Prostate gland (tissue), 2 donors: ENCODE data around the gene TMEM229A. TPM values are rescaled to one million over a fixed set of nuclear protein-coding genes. Genes with fewer than 3 reads are reported as not detected.

Source experiments
- DNase-seq: peaks from one replicate; pipeline ENCODE4 v3.0.0-alpha.2; 2019; ENCODE audit warnings: low spot score
- H3K27ac ChIP-seq, 2 donors: fragments of 200-600 bp; sonication (generic); 2 replicates each; pipeline ENCODE4 v1.5.1; 2017 to 2019
- H3K27me3 ChIP-seq: fragments of 200-600 bp; sonication (generic); replicated peaks from 2 replicates; pipeline ENCODE4 v1.5.1; 2019; ENCODE audit not compliant: insufficient read depth
- H3K36me3 ChIP-seq, 2 donors: fragments of 200-600 bp; sonication (generic); 1 replicate in 1 of 2; 2 replicates in 1 of 2; pipeline versions ENCODE4 v1.5.1 to v1.8.1; 2017 to 2019
- H3K4me1 ChIP-seq: fragments of 200-600 bp; sonication (generic); replicated peaks from 2 replicates; pipeline ENCODE4 v1.5.1; 2019
- H3K4me3 ChIP-seq, 2 donors: fragments of 200-600 bp; sonication (generic); 2 replicates each; pipeline ENCODE4 v1.5.1; 2017 to 2019
- H3K9me3 ChIP-seq: fragments of 200-600 bp; sonication (generic); 2 replicates; pipeline ENCODE4 v1.5.1; 2017
- CTCF ChIP-seq, 4 experiments: fragments of 200-600 bp in 2 of 4; fragments of 450-650 bp in 2 of 4; sonication (generic) in 2 of 4; IDR thresholded peaks; 1 replicate in 3 of 4; 2 replicates in 1 of 4; pipeline ENCODE4 v1.5.1; 2016 to 2019; ENCODE audit warnings: antibody characterized with exemption in 4 of 4, mild to moderate bottlenecking in 2 of 4, moderate library complexity in 2 of 4
- POLR2A ChIP-seq: fragments of 450-650 bp; IDR thresholded peaks from one replicate; pipeline ENCODE4 v1.6.1; 2016; ENCODE audit warnings: antibody characterized with exemption, mild to moderate bottlenecking
- POLR2AphosphoS5 ChIP-seq: sonication (generic); formaldehyde crosslinking; IDR thresholded peaks from one replicate; pipeline ENCODE4 v1.6.1; 2017; ENCODE audit warnings: antibody characterized with exemption
- WGBS: methylation state at CpG from one replicate; pipeline ENCODE4 v1.1.5; 2018; 5-methylcytosine and 5-hydroxymethylcytosine counted together
- intact Hi-C: fragments of 100-400 bp; cut with DNase I; formaldehyde crosslinking; loops from one replicate; pipeline ENCODE4 v1.14.2; 2022
- total RNA-seq, 2 donors: library from RNA; depleted of rRNA; stranded (reverse); fragments of >200 nt; gene quantifications; one replicate each; pipeline ENCODE4 v1.1.0, GENCODE V29; 2016

The TMEM229A gene
- total RNA-seq, 2 donors from 2014 or later, result 51.7 TPM; not detected in 1

- no peak overlapping the region for H3K4me3 ChIP-seq
- no peaks in the 10 kb centered on the region for H3K27me3 ChIP-seq
- H3K36me3 ChIP-seq, result no peaks in the 10 kb centered on the region
- no peaks in the 10 kb centered on the region for H3K4me1 ChIP-seq
- intact Hi-C loops, result no loop called here
- TF ChIP-seq CTCF (IDR thresholded peaks at IDR 0.05) (no peak), POLR2AphosphoS5 (no peak), POLR2A (no peak)
- 80% methylated on average over 3 of the region's 3 CpGs for WGBS
- DNase-seq, result no peak
- no peak overlapping the region for H3K27ac ChIP-seq
- H3K9me3 ChIP-seq, result no peaks in the 10 kb centered on the region
Measured at GRCh38 chr7:123999703-124000102, 33.2 kb downstream of the TMEM229A start.

GRCh38 chr7:123998921-123999320 lies 33.9 kb downstream of the TMEM229A start:
- DNase-seq, result no peak
- Histone ChIP-seq H3K4me1 (no peaks in the 10 kb centered on the region), H3K4me3 (no peak overlapping the region), H3K9me3 (no peaks in the 10 kb centered on the region), H3K27ac (no peak overlapping the region), H3K36me3 (no peaks in the 10 kb centered on the region), H3K27me3 (no peaks in the 10 kb centered on the region)
- WGBS, result 75% methylated on average over 5 of the region's 5 CpGs
- TF ChIP-seq POLR2AphosphoS5, result no peak
- no peak for TF ChIP-seq CTCF (IDR thresholded peaks at IDR 0.05)
- intact Hi-C loops, result no loop called here

- intact Hi-C loops, result no loop called here
Measured at GRCh38 chr7:123996327-123996625, 36.6 kb downstream of the TMEM229A start.

GRCh38 chr7:123995617-123996326 lies 37.1 kb downstream of the TMEM229A start:
- no peak overlapping the region for H3K4me3 ChIP-seq
- H3K4me1 ChIP-seq, result no peaks in the 10 kb centered on the region
- intact Hi-C loops, result no loop called here
- H3K27ac ChIP-seq, result no peak overlapping the region
- H3K36me3 ChIP-seq, result no peaks in the 10 kb centered on the region
- no peaks in the 10 kb centered on the region for H3K27me3 ChIP-seq
- H3K9me3 ChIP-seq, result no peaks in the 10 kb centered on the region
- no peak for TF ChIP-seq POLR2A
- 82% methylated on average over 10 of the region's 10 CpGs for WGBS
- DNase-seq, result no peak

More at GRCh38 chr7:123996327-123996625, 36.6 kb downstream of the TMEM229A start:
- Histone ChIP-seq H3K36me3 (no peaks in the 10 kb centered on the region), H3K9me3 (no peaks in the 10 kb centered on the region), H3K27ac (no peak overlapping the region), H3K27me3 (no peaks in the 10 kb centered on the region), H3K4me1 (no peaks in the 10 kb centered on the region), H3K4me3 (no peak overlapping the region)
- no peak for DNase-seq
- TF ChIP-seq POLR2AphosphoS5, result no peak
- TF ChIP-seq POLR2A, result no peak
- no peak for TF ChIP-seq CTCF (IDR thresholded peaks at IDR 0.05)
- 86% methylated on average over 6 of the region's 6 CpGs for WGBS

- no peak for TF ChIP-seq POLR2AphosphoS5
- TF ChIP-seq CTCF (IDR thresholded peaks at IDR 0.05), result no peak
- TF ChIP-seq POLR2A, result no peak
- H3K27ac ChIP-seq, result no peak overlapping the region
- intact Hi-C loops, result no loop called here
- no peaks in the 10 kb centered on the region for H3K27me3 ChIP-seq
- H3K4me3 ChIP-seq, result no peak overlapping the region
- H3K36me3 ChIP-seq, result no peaks in the 10 kb centered on the region
- DNase-seq, result no peak
- no peaks in the 10 kb centered on the region for H3K4me1 ChIP-seq
- H3K9me3 ChIP-seq, result no peaks in the 10 kb centered on the region
Measured at GRCh38 chr7:123994449-123994848, 38.4 kb downstream of the TMEM229A start.
